H1 (cell line): ENCODE measurements around the gene KCNH8. TPM values are rescaled to one million over a fixed set of nuclear protein-coding genes. Genes with fewer than 3 reads are reported as not detected.

Experiments
- ATF2 ChIP-seq: IDR thresholded peaks from 2 replicates; pipeline ENCODE4 v1.6.1; 2012; ENCODE audit warnings: low read length, inconsistent platforms
- EGR1 ChIP-seq: IDR thresholded peaks from 2 replicates; pipeline ENCODE4 v1.6.1; 2011; ENCODE audit warnings: low read depth, low read length, borderline replicate concordance
- POU5F1 ChIP-seq: IDR thresholded peaks from 2 replicates; pipeline ENCODE4 v1.6.1; 2011; ENCODE audit warnings: low read depth, mild to moderate bottlenecking, low read length, moderate library complexity
- RBBP5 ChIP-seq: IDR thresholded peaks from 2 replicates; pipeline ENCODE4 v1.7.1; 2012; ENCODE audit warnings: low read depth, mild to moderate bottlenecking, inconsistent platforms, low read length, moderate library complexity, borderline replicate concordance
- polyA plus RNA-seq, 7 experiments: library from polyadenylated mRNA; depleted of rRNA in 3 of 7; stranded (reverse) in 5 of 7; unstranded in 2 of 7; fragments of >200 nt in 5 of 7; fragments of 200-250 nt in 2 of 7; gene quantifications; 1 replicate in 5 of 7; 2 replicates in 1 of 7; 4 replicates in 1 of 7; pipeline versions ENCODE4 v1.2.1 to v1.2.3, GENCODE V29; 2011 to 2013; ENCODE audit warnings: missing spikeins in 2 of 7, mixed read lengths in 2 of 7
- total RNA-seq: library from RNA; stranded (reverse); fragmentation: NEBNext Ultra II Directional; extraction: Animal tissue kit (Norgen Biotek cat#: 25700); gene quantifications from 2 replicates; pipeline ENCODE4 v1.2.1, GENCODE V29; 2021

KCNH8 gene
- total and polyA plus RNA-seq, 2 of the 8 experiments (the other 6 are each of a cell fraction or from before 2014, with no cell fraction given) = 2.2 to 2.4 TPM

- TF ChIP-seq ATF2 (no peak), EGR1 (no peak), RBBP5 (no peak), POU5F1 (no peak)
Measured at GRCh38 chr3:19489936-19490335, 341.6 kb downstream of the KCNH8 start (continued).
